ENCODE data around the gene PFDN6.
"Not testable (repeated sequence)": the region's sequence is repeated elsewhere in the genome, so short reads cannot be mapped to it uniquely, and the experiment has no call there.

Gene PFDN6

GRCh38 chr6:33288921-33289783 is at the start of gene PFDN6, which contains the start of gene WDR46:
PFDN6 (plus strand) TSS chr6:33289601; CDS start chr6:33289857, 256 bp downstream.
WDR46 (minus strand) TSS chr6:33289239; CDS start chr6:33289170, 69 bp downstream.
- DNase-seq: peak; percentile 84

- DNase-seq: no peak
Measured at GRCh38 chr6:33241968-33242367, 47.4 kb upstream of the PFDN6 start.

DNA sequence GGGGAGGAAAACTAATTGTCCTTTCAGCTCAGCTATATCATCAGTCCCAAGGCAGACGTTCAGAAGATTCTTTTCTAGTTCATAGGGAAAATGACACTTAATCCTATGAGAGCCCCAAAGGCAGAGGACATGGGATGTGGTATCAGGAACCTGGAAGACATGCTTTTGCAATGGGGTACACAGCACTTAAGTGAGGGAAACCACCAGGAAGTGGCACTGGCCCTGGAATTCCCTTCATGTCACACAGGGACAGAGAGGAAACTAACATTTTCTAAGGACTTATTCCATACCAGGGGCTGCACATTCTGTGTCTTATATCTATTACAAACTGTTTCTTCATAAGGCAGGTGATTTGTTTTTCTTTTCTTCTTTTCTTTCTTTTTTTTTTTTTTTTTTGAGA is 45.9 kb upstream of the PFDN6 start:
- no peak for DNase-seq

- DNase-seq: peak; percentile 96
Measured at GRCh38 chr6:33247977-33248642, 41.3 kb upstream of the PFDN6 start.

DNA sequence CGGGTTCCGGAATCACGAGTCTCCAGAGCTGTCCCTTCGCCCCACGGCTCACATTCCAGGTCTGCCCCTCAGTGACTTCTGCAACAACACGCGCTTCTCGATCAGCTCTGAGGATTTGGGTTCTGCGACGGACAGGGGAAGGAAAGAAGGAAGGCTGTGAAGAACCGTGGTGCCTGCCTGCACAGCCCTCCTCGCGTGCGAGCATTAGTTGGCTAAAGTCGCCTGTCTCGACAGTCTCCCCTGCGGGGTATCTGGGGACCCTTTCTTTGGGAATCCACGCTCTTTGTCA is 40.8 kb upstream of the PFDN6 start:
- no peak for DNase-seq

GRCh38 chr6:33248932-33249731 is 40.3 kb upstream of the PFDN6 start:
- peak; percentile 94 for DNase-seq

DNA sequence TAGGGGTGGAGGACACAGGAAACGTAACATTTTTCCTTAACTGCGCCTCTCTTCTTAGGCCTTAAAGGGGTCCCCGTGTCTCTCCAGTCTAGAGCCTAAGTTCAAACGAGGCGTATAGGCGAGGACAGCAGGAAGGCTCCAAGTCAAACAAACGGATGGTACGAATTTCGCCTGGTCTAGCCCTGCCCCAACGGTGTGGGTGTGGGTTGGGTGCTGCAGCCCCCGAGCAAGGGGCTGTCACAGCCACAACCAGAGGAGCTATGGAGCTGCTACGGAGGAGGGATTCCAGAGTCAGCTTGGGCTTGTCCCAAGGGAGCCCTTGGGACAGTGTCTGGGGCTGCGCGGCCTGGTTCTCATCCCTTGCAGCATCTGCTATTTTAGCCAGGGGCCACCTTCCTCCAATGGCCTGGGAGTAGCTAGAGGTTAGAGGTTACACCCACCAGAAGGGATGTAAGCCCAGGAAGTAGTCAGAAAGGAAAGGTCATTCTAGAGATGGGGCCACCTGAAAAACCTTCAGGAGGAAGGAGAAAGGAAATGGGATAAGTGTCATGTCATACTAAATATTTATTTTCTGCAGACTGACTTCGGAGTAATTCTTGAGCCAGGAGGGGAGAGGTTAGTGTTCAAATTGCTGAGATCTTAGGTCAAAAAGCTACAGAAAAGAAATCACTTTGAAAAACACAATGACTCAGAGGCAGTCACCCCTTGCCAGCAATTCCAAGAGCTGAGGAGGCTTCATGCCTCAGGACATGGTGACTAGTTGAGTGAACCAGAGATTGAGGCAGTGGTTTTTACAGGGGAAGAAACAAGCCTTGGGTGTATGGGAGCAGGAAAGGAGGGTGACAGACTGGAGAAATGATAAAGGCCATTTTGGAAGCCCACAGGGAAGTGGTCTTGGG is 39.4 kb upstream of the PFDN6 start:
- DNase-seq: no peak

GRCh38 chr6:33250731-33251130 is 38.7 kb upstream of the PFDN6 start:
- DNase-seq: no peak

DNA sequence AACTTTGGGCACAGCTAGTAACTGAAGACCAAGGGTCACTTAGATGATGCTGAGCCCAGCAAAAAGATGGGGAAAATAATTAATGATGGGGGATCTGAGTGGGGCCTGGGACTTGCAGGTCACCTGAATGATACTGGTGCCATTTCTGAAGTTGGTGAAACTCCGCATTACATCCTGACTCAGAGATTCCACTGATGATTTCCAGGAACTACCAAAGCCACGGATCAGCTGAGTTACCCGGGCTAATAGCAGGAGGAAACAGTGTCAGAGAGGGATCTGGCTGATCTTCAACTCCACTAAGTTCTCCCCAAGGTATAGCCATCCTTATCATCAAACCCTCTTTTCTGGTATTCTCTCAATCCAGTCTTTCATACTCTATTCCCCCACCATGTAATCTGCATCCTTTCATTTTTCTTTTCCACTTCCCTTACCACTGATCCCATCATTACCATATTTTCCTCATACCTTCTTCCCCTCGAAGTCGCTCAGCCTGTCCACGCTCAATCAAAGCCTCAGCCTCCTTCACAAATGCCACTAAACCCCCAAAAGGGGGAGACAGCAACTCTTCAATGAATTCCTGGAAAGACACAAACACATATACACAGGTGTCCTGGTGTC is 37.9 kb upstream of the PFDN6 start:
- DNase-seq: no peak

- DNase-seq: no peak
Measured at GRCh38 chr6:33252759-33253158, 36.6 kb upstream of the PFDN6 start.

- DNase-seq: no peak
Measured at GRCh38 chr6:33254591-33254990, 34.8 kb upstream of the PFDN6 start.

DNA sequence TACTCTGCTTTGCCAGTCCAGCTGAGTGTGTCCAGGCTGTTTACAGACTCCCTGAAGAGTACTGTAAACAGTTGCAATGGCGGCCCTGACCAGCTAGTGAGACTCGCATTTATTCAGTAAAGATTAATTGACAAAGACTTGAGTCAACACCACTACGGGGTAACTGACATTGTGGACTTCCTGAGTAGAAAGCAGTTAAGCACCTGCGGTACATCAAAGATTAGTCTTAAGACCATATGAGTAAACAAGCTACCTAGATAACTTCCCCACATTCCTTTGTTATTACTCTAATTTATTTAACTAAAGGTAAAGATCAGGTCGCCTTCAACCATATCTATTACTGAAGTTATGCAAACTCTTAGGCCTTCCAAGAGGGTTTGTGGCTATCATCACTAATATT is 30.4 kb upstream of the PFDN6 start:
- no peak for DNase-seq

GRCh38 chr6:33262490-33262889 is 26.9 kb upstream of the PFDN6 start:
- not testable (repeated sequence) for DNase-seq

DNA sequence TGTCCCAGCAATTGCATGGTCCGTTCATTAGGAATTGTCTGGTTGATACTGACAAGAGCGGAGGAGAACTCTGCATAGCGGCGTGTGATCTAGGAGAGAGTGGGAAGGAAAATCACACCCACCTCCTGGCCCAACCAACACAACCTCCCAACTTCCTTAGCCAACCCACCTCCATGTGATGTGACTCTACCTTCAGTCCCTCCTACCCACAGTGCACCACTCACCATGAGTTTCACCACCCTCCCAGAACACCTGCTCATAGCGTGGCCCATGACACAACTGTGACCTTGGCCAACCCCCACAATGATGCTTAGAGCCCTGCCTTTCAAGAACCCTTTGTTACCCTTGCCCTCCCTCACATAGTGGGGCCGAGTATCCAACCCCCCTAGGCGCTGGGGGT is 25.4 kb upstream of the PFDN6 start:
- DNase-seq: no peak

DNA sequence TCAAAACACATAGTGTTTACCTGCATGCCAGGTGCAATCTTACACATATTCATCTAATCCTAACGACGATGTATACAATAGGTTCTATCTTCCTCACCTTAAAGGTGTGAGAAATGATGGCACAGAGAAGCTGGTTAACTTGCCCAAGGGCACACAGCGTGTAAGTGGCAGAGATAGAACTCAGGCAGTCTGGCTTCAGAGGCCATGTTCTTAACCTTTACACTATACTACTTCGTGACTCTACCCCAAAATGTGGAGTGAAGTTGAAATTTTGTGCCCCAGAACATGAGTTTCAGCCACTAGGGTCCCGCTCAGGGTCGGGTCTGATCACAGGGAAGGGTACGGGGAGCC is 18.3 kb upstream of the PFDN6 start:
- DNase-seq: no peak

GRCh38 chr6:33271468-33272274 is 17.7 kb upstream of the PFDN6 start, which contains the start of the genes RPS18 and VPS52:
RPS18 (plus strand) TSS chr6:33272075; CDS start chr6:33272120, 45 bp downstream.
VPS52 (minus strand) TSS chr6:33271876; CDS start chr6:33271675, 201 bp downstream.
- DNase-seq: peak; percentile 93

DNA sequence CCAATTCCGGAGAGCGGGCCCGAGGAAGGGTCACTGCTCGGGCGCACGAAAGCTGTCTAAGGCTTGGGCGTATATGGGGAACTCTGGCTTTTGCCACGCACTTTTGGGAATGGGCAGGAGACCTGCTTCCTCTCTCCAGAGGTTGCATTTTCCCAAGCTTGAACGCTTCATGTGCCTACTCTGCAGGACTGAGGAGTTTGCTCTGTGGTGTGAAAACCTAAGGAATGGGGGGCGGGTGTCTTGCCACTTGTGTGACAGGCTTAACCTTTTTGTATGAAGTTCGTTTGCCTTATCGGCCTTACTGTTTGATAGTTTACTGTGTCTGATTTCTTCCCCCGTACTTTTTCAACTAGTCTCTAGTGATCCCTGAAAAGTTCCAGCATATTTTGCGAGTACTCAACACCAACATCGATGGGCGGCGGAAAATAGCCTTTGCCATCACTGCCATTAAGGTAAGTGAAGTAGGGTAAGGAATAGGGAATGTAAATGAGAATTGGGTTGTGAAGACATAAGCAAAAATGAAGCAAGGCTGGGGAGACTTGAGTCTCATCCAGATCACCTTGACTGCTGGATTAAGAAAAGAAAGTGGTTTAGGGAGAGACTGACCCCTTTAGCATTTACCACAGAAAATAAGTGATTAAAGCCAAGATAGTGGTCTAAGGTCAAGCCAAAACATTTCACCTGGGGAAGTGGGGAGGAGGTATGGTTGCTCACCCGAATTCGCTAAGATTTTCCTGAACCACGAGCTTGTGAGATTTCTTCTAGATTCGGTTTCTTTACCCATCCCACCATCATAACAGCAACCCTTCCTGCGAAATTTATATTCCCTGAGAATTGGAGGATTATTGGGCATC is 16.9 kb upstream of the PFDN6 start:
- DNase-seq: no peak

DNA sequence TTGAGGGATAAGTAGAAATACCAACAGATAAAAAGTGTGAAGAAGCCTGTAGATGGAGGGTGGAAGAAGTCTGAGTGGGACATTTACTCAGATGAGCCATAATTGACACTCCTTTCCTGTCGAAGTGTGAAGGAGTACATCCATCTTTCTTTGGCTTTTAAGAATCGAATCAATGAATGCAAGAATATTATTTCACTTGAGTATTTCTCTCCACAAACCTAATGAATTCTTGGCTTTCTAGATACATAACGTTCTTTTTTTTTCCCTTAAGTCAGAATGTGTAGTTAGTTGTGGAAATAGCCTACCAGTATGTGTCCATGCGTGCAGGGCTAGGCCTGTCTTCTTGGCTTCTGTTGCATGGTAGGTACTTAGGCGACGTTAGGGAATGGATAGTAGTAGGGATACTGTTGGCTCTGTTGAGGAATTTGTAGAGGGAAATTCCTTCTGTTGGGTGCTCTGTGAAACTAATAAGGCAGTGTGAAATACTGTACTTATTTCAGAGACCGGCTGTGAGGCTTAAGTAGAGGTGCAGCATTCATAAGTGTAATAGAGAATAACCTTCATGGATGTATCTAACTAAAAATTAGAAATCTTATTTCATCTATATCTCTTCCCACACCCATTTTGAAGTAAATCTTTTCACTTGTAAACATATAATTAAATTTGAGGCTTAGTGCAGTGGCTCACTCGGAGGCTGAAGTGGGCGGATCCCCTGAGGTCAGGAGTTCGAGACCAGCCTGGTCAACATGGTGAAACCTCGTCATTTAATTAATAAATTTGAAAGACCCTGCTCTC is 16.1 kb upstream of the PFDN6 start:
- no peak for DNase-seq

All from activated CD8-positive, alpha-beta memory T cell treated with anti-CD3 and anti-CD28 coated beads, Interleukin-2, amount 50 U/mL, for 48 hours (primary cell).